ENCODE measurements around the gene TNFSF9.

- TF ChIP-seq EZH2phosphoT487 (IDR thresholded peaks at IDR 0.05; ENCODE audit: insufficient read depth, low read depth) (no peak), EZH2 (IDR thresholded peaks at IDR 0.05; ENCODE audit: insufficient read depth, poor library complexity, severe bottlenecking) (no peak)
Observed at GRCh38 chr19:6481541-6482342, 49.1 kb upstream of the TNFSF9 start, which contains the start of gene DENND1C.

All from GM23248 (cell line).